Thymus (tissue), 11 donors: ENCODE measurements around the gene RPS6KA5. TPM values are rescaled to one million over a fixed set of nuclear protein-coding genes. Genes with fewer than 3 reads are reported as not detected.
A peak's percentile ranks its signal among the peaks of the same experiment; 100 is the strongest.
"Not testable (repeated sequence)": the region's sequence is repeated elsewhere in the genome, so short reads cannot be mapped to it uniquely, and the experiment has no call there.

Experiments
- DNase-seq, 9 donors: peaks; one replicate each; pipeline ENCODE4 v3.0.0-alpha.2; 2013; ENCODE audit warnings: low spot score in 9 of 9, low read depth in 6 of 9, missing footprints in 1 of 9
- H3K27ac ChIP-seq, 2 donors: one replicate each; pipeline ENCODE4 v1.5.1; 2013; ENCODE audit warnings: control low read depth in 1 of 2, low read depth in 1 of 2, low read length in 1 of 2, mild to moderate bottlenecking in 1 of 2, moderate library complexity in 1 of 2
- H3K27me3 ChIP-seq, 2 donors: one replicate each; pipeline ENCODE4 v1.5.1; 2013; ENCODE audit warnings: low read length in 1 of 2; ENCODE audit not compliant: control insufficient read depth in 2 of 2, insufficient read depth in 1 of 2
- H3K36me3 ChIP-seq, 2 donors: one replicate each; pipeline ENCODE4 v1.5.1; 2013; ENCODE audit warnings: low read length in 1 of 2, mild to moderate bottlenecking in 1 of 2, moderate library complexity in 1 of 2; ENCODE audit not compliant: control insufficient read depth in 2 of 2, insufficient read depth in 2 of 2
- H3K4me1 ChIP-seq, 2 donors: one replicate each; pipeline ENCODE4 v1.5.1; 2013; ENCODE audit warnings: low read length in 2 of 2; ENCODE audit not compliant: control insufficient read depth in 2 of 2, insufficient read depth in 2 of 2
- H3K4me3 ChIP-seq, 2 donors: one replicate each; pipeline ENCODE4 v1.5.1; 2013; ENCODE audit warnings: low read length in 2 of 2, control low read depth in 1 of 2, mild to moderate bottlenecking in 1 of 2
- H3K9me3 ChIP-seq, 2 donors: one replicate each; pipeline ENCODE4 v1.5.1; 2013; ENCODE audit warnings: low read length in 1 of 2, mild to moderate bottlenecking in 1 of 2; ENCODE audit not compliant: control insufficient read depth in 2 of 2, insufficient read depth in 1 of 2
- WGBS: extraction: QIAGEN DNeasy Blood & Tissue Kit; methylation state at CpG from one replicate; pipeline ENCODE4 v1.1.7; 2013; 5-methylcytosine and 5-hydroxymethylcytosine counted together
- polyA plus RNA-seq: library from polyadenylated mRNA; stranded (reverse); fragments of 200-250 nt; gene quantifications from one replicate; pipeline ENCODE4 v1.2.3, GENCODE V29; 2013
- total RNA-seq: library from RNA; stranded (reverse); fragments of 120-200 nt; gene quantifications from one replicate; pipeline ENCODE4 v1.2.4, GENCODE V29; 2013
- donor health status: healthy.

Gene RPS6KA5
- total and polyA plus RNA-seq, 2 donors = 4.0 to 5.1 TPM

GRCh38 chr14:91022622-91023028 is 37.8 kb downstream of the RPS6KA5 start:
- H3K9me3 ChIP-seq, H3K27me3 ChIP-seq, H3K36me3 ChIP-seq, H3K4me1 ChIP-seq: not testable (repeated sequence)
- WGBS = 63% methylated on average over 9 of the region's 9 CpGs
- Histone ChIP-seq H3K4me3 (peak overlapping the region; percentile 9 to 39), H3K27ac (peak overlapping the region; percentile 44 to 47)
- DNase-seq = peak in 6 of 9 donors; percentile 18 to 70 (median 32)

- Histone ChIP-seq H3K4me1 (no peaks in the 10 kb centered on the region), H3K9me3 (no peaks in the 10 kb centered on the region), H3K27me3 (no peaks in the 10 kb centered on the region), H3K36me3 (no peaks in the 10 kb centered on the region), H3K4me3 (peak overlapping the region; percentile 9 to 39), H3K27ac (peak overlapping the region; percentile 44 to 77)
- DNase-seq = peak in 1 of 9 donors; percentile 34
- 100% methylated on average over 1 of the region's 1 CpG for WGBS
These were observed 38.3 kb downstream of the RPS6KA5 start for GRCh38 chr14:91021991-91022621.

- Histone ChIP-seq H3K9me3 (no peaks in the 10 kb centered on the region), H3K4me3 (no peak overlapping the region), H3K27ac (no peak overlapping the region), H3K27me3 (no peaks in the 10 kb centered on the region), H3K36me3 (no peaks in the 10 kb centered on the region), H3K4me1 (no peaks in the 10 kb centered on the region)
- WGBS = 98% methylated on average over 3 of the region's 3 CpGs
- no peak for DNase-seq
These were observed 39.3 kb downstream of the RPS6KA5 start for GRCh38 chr14:91021115-91021514.

- over 99% methylated on average over 3 of the region's 3 CpGs for WGBS
- H3K9me3 ChIP-seq = no peaks in the 10 kb centered on the region
- no peaks in the 10 kb centered on the region for H3K36me3 ChIP-seq
- H3K27me3 ChIP-seq = no peaks in the 10 kb centered on the region
- no peak overlapping the region for H3K27ac ChIP-seq
- no peaks in the 10 kb centered on the region for H3K4me1 ChIP-seq
- no peak for DNase-seq
- no peak overlapping the region for H3K4me3 ChIP-seq
These were observed 40.8 kb downstream of the RPS6KA5 start for GRCh38 chr14:91019673-91020072.

GRCh38 chr14:91018481-91018880 is 42.0 kb downstream of the RPS6KA5 start:
- H3K9me3 ChIP-seq = no peaks in the 10 kb centered on the region
- no peak for DNase-seq
- no peaks in the 10 kb centered on the region for H3K4me1 ChIP-seq
- H3K36me3 ChIP-seq = no peaks in the 10 kb centered on the region
- H3K4me3 ChIP-seq = no peak overlapping the region
- H3K27ac ChIP-seq = no peak overlapping the region
- WGBS = 97% methylated on average over 5 of the region's 5 CpGs
- no peaks in the 10 kb centered on the region for H3K27me3 ChIP-seq

GRCh38 chr14:91016800-91017410 is 43.5 kb downstream of the RPS6KA5 start:
- Histone ChIP-seq H3K27ac (no peak overlapping the region), H3K9me3 (no peaks in the 10 kb centered on the region), H3K36me3 (no peaks in the 10 kb centered on the region), H3K4me3 (no peak overlapping the region), H3K27me3 (no peaks in the 10 kb centered on the region), H3K4me1 (no peaks in the 10 kb centered on the region)
- 99% methylated on average over 3 of the region's 3 CpGs for WGBS
- DNase-seq = no peak

GRCh38 chr14:91015435-91015834 is 45.0 kb downstream of the RPS6KA5 start:
- no peaks in the 10 kb centered on the region for H3K9me3 ChIP-seq
- H3K36me3 ChIP-seq = no peaks in the 10 kb centered on the region
- no peaks in the 10 kb centered on the region for H3K27me3 ChIP-seq
- H3K4me3 ChIP-seq = no peak overlapping the region
- no peaks in the 10 kb centered on the region for H3K4me1 ChIP-seq
- H3K27ac ChIP-seq = no peak overlapping the region
- no peak for DNase-seq
- 87% methylated on average over 1 of the region's 1 CpG for WGBS

GRCh38 chr14:91012045-91012444 is 48.4 kb downstream of the RPS6KA5 start:
- Histone ChIP-seq H3K36me3 (no peaks in the 10 kb centered on the region), H3K4me1 (no peaks in the 10 kb centered on the region), H3K27me3 (no peaks in the 10 kb centered on the region), H3K4me3 (no peak overlapping the region), H3K27ac (no peak overlapping the region), H3K9me3 (no peaks in the 10 kb centered on the region)
- DNase-seq = no peak
- WGBS = 95% methylated on average over 2 of the region's 2 CpGs

GRCh38 chr14:91010153-91010533 is 50.3 kb downstream of the RPS6KA5 start:
- DNase-seq = no peak
- Histone ChIP-seq H3K36me3 (no peaks in the 10 kb centered on the region), H3K4me1 (no peaks in the 10 kb centered on the region), H3K27ac (no peak overlapping the region), H3K4me3 (no peak overlapping the region), H3K9me3 (no peaks in the 10 kb centered on the region), H3K27me3 (no peaks in the 10 kb centered on the region)
- over 99% methylated on average over 2 of the region's 2 CpGs for WGBS
